UCSD-AML1 (cell line): ENCODE measurements around the gene THSD7B.
"Not testable (repeated sequence)": the region's sequence is repeated elsewhere in the genome, so short reads cannot be mapped to it uniquely, and the experiment has no call there.

Experiments used
- DNase-seq: peaks from one replicate; lab custom pipeline; 2025; ENCODE audit not compliant: unreplicated experiment; lab: John Stamatoyannopoulos, UW

THSD7B gene

DNA sequence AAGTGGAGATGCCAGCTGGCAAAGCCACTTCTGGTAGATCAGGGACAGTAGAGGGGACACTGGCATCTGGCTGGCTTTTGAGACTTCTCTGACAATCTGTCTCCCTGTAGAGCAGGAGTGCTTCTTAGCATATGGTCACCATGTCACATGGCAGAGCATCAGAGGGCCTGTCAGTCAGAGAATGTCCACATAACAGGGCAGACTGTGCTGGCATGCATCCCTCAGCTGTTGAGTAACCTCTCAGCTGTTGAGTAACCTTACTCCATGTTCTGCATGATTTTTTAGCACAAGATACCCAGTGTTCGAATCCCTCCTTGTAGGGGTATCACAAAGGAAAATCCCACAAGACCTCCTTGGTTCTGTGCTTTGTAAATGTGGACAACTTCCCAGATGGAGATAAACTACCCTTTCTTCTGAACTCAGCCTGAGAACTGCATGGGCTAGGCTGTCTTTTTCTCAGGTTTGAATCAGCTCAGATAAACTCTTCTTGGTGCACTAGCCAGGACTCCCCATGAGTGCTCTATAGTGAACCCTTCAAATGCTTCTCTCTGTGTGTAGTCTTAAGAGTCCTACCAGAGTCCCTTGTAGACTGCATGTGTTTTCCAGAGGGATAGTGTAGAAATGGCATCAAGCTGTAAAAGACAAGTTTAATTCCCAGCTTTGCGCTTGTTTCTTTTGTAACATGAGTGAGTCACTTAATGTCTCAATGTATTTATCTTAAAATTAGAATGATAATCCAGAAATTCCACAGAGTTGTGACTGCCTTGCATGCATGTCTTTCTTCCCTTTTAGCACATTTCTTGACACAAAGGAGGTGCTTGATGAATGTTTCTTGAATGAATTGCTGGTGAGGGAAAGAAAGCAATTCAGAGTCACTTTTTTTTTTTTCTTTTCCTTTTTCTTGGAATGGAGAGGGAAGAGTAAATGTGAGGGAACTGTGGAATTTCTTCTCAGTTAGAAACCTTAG, 756.6 kb downstream of the THSD7B start:
- no peak for DNase-seq

DNA sequence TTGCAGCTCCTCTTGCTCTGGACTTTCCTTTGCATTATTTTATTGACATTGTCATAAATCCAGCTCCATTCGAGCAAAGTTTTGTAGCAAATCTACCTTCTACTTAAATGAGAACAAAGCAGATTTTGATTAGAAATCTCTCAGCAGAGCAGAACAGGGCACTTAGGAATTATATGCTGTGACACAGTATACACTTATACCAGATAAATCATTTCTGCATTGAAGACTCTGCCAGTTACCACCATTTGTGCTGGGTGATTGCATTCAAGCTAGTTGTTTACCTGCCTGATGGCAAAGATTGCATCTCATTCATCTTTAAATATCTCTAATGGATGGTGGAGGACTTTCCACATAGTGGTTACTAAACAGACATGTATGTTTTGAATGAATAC, 757.3 kb downstream of the THSD7B start:
- no peak for DNase-seq

- no peak for DNase-seq
Measured at GRCh38 chr2:137523931-137524330, 758.6 kb downstream of the THSD7B start.

DNA sequence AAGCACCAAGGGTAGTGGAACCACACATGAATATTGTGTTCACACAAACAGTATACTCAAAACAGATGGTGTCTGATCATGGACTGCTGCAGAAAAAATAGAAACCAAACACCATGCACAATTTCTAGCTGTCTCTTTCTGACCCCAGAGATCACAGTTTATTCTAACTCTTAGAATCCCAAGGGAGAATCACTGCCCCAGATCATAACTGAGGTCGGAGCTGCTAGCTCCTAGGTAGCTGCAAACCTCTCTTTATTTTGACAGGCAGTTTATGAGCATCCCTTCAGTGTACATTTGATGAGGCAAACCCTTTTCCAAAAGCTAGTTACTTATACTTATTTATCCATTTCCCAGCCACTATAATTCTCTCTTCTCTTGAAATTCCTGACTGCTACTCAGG, 759.8 kb downstream of the THSD7B start:
- DNase-seq: no peak

GRCh38 chr2:137525641-137526190, 760.4 kb downstream of the THSD7B start:
- DNase-seq: no peak

DNA sequence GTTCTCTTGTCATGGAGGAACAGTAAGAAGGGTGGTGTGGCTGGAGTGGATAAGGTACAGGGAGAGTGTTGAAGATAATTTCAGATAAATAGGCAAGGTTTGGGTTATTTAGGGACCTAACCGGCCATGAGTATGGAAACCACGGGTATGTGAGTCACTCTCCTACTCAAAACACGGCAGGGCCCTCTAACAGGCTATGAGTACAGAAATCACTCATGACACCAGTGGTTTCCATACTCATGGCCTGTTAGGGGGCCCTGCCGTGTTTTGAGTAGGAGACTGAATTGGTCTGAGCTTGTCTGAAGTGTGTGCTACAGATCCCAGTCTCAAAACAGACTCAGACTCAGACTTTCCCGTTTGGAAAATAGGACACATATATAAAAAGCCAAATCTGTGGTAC, 770.6 kb downstream of the THSD7B start:
- no peak for DNase-seq

DNA sequence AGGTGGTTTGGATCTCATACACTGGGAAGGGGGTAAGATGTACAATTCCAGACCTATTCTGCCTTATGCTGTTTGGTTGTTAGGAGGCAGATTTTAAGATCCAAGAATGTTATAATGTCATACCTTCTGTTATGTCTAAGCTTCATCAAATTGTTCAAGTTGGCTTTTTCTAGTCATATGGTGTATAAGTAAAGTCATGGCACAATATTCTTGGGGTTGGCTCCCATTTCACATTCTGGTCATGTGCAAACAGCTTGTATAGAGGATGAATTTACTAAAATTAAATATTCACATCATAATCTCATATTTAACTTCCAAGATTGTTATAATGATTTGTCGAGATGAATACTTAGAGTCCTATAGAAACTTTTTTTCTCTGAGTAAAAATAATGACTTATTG, 774.0 kb downstream of the THSD7B start:
- DNase-seq: no peak

DNA sequence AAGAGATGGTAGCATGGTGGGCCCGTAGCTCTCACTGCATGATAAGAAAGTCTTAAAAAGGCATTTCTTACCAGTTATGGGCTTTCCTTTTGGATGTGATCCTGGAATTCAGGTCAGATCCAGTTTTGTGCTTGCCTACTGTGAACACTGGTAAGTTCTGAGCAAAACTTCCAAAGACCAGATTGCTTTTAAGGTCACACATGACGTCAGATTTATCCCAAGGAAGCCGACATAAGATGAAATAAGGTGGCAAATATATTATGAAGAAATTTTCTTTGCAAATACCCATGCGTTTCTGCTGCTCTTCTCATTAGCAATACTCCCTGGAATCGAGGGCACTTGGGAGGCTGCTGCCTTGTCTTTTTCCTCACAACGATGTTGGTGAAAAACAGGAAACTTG, 782.5 kb downstream of the THSD7B start:
- DNase-seq: no peak

DNA sequence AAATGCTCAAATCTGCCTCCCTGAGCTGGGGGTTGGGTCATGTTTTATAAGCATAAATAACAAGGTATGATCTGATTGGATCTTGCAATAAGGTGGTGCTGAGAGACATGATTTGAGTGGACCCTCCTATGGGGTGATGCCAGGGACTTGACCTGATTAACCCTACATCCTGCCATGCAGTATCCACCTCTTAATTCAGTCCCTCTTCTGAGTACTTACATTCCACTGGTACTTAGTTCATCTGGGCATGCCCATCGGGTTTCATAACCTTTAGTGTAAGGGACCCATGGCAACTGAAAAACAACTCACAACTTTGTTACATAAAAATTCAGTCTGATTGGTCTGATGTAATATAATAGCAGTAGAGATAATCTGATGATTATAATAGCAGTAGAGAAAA, 801.0 kb downstream of the THSD7B start:
- DNase-seq: no peak

- DNase-seq: no peak
Measured at GRCh38 chr2:137570484-137570883, 805.1 kb downstream of the THSD7B start.

DNA sequence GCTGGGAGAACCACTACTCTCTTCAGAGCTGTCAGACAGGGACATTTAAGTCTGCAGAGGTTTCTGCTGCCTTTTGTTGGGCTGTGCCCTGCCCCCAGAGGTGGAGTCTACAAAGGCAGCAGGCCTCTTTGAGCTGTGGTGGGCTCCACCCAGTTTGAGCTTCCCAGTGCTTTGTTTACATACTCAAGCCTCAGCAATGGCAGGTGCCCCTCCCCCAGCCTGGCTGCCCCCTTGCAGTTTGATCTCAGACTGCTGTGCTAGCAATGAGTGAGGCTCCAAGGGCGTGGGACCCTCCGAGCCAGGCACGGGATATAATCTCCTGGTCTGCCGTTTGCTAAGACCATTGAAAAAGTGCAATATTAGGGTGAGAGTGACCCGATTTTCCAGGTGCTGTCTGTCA, 822.5 kb downstream of the THSD7B start:
- not testable (repeated sequence) for DNase-seq

GRCh38 chr2:137588578-137588977, 823.2 kb downstream of the THSD7B start:
- DNase-seq: not testable (repeated sequence)

DNA sequence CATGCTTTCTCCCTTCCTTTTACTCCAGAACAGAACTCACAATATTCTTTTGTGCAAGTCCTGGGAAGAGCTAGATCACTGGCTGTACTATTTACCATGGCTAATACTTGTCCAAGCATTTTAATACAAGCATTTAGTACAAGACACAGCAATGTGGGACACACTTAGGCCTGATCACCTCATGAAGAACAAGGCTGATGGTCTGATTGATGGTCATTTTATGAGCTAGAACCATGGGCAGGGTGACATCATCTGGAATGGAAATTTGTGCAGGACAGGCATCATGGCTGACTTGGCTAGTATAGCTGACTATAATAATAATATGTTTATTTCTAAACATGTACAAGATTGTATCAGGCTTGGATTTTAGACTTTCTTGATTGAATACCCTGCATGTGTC, 824.8 kb downstream of the THSD7B start:
- no peak for DNase-seq

DNA sequence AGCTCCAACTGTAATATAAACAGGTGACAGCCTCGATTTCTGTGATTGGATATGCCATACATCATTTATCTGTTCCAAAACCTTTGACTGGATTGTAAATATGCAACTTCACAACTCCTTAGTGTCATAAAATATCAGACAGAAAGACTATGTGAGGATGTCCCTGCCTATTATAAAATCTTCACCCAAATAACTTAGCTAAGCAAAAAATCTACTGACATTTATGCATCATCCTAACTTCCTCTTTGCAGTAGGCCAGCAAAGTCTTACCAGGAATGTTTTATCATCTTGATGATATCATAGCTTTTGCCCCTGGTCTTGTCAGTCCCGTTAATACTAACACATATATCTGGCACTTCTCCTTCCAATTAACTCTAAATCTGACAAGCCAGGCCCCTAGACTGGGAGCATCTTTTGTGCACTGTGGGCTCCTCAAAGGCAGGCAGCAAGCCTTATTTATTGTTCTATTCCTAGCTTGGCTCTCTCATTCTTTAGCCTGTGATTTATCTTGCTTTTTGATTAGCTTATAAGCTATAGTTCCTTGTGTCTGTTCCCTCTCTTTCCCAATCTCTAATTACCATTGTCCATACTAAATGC, 842.5 kb downstream of the THSD7B start:
- no peak for DNase-seq

DNA sequence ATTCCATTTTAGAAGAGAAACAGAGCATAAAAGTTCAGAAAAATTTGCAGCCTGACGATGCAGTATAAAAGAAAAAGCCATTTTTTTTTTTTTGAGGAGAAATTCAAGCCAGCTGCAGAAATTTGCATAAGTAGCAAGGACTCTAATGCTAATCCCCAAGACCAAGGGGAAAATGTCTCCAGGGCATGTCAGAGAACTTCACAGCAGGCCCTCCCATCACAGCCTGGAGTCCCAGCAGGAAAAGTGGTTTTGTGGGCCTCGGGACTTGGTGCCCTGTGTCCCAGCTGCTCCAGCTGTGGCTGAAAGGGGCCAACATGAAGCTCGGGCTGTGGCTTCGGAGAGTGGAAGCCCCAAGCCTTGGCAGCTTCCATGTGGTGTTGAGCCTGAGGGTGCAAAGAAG, 873.6 kb downstream of the THSD7B start:
- no peak for DNase-seq

GRCh38 chr2:137644731-137645130, 879.4 kb downstream of the THSD7B start:
- DNase-seq: no peak

GRCh38 chr2:137654046-137654445, 888.7 kb downstream of the THSD7B start:
- no peak for DNase-seq

DNA sequence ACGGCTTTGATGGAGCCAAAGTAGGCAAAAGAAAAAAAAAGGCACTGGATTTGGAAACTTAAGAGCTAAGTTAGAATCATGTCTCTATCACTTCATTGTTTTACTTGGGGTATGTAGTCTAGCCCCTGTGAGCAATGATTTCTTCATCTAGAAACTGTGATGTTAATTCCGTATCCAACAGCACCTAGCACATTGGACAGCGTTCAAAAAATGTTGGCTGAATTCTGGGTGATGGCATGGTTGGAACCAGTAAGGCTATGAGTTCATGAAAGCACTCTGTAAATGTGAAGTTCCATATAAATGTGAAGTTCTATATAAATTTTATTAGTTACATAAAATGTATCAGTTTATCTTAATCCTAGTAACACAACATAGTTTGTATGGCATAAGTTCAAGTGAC, 890.5 kb downstream of the THSD7B start:
- DNase-seq: no peak

DNA sequence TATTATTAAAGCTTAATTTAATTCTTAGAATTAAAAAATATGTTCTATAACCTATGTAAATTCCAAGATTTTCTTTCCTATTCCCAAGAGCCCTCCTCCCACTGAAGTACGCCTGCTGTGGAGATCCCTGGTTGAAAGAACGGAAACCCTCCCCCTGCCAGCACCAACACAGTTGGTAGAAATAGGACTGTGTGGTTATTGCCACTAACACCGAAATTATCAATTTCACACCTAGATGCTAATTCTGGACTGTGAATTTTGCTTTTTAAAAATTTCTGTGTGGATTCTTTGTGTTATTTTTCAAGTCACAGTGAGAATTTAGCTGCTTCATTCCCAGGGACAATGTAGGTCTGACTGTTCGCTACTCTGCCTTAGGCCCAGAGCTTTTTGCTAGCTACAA, 893.1 kb downstream of the THSD7B start:
- no peak for DNase-seq

- DNase-seq: no peak
Measured at GRCh38 chr2:137659616-137660015, 894.3 kb downstream of the THSD7B start.

GRCh38 chr2:137670111-137670510, 904.8 kb downstream of the THSD7B start:
- DNase-seq: no peak

DNA sequence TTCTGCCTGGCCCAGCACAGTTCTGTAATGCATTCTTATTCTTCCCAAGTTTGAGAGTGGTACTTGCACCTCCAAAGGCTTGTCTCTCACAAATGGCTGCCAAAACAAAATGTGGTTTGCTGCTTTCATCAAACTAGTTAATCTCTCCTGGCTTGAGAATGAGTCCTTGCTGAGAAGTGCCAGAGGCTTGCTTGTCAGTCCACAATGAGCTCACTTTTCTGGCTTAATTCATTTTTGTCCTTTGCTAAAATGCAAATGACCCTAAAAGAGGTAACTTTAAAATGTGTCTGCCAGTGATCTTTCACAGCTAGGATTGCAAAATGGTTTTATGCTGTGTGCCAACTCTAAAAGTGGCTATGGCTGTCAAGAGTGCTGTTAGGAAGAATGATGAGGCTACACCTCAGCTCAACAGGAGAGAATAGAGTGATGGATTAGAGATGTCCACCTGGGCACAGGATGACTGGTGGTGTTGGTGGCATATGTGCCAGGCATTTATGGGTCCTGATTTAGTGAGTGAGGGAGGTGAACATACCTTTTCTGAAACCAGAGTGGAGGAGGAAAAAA, 907.7 kb downstream of the THSD7B start:
- DNase-seq: no peak
